ENCODE results near the gene CADM2.

CADM2 gene

DNA sequence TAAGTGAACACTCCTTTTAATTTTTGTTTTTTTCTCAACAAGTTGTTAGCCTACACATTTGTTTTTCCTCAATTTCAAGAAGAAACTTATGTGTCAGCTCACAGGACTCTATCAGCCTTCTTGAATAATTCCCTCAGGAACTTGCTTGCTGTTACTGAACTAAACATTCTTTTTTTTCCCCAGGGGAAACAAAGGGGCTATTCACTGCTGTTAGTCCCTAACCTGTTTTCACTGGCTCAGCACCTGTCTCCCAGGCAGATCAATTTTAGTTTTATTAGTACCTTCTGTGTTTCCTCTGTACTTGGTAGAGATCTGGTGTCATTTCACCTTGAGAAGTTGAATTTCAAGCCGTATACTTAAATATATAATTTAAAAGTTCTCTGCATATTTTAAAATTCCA, 644.6 kb downstream of the CADM2 start:
- DNase-seq, result no peak
- no peak for TF ChIP-seq POLR2A (IDR thresholded peaks at IDR 0.05; ENCODE audit: low read length)
- TF ChIP-seq GATA1 (IDR thresholded peaks at IDR 0.05; ENCODE audit: low read depth, low read length), result no peak

DNA sequence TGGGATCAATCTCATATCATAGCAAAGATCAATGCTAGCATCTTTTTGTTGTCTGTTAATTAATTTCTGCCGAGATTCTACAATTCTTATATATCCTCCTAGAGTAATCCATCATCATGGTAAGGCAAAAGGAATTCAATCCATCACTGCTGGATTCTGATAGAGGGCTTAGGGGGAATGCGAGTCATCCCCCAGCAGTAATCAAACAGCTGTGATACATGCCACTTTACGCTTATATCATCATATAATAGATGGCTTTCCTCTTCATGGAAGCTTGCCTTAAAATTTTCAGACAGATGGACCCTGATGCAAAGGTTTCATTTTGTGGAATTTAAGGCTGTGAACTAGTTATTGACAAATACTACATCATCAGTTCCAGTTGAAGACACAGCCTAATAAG, 645.9 kb downstream of the CADM2 start:
- no peak for TF ChIP-seq POLR2A (IDR thresholded peaks at IDR 0.05; ENCODE audit: low read length)
- no peak for TF ChIP-seq GATA1 (IDR thresholded peaks at IDR 0.05; ENCODE audit: low read depth, low read length)
- DNase-seq, result no peak

DNA sequence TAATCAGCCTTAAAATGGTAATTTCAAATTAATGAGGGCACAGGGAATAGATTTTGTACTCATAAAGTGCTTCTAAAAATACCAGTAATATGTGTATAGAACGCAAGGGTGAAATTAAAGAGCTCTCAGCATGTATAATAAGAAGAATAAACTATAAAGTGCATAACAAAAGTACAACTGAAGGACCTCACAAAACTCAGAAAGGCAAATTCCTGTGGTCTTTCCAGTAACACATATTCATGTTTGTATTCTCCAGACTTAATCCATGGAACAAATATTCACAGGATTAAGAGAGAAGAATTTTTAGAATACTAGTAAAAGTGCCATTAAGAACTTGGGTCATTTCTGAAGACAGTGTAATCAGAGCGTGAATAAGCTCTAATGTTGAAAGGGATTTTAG, 646.3 kb downstream of the CADM2 start:
- no peak for TF ChIP-seq GATA1 (IDR thresholded peaks at IDR 0.05; ENCODE audit: low read depth, low read length)
- no peak for TF ChIP-seq POLR2A (IDR thresholded peaks at IDR 0.05; ENCODE audit: low read length)
- DNase-seq, result no peak

DNA sequence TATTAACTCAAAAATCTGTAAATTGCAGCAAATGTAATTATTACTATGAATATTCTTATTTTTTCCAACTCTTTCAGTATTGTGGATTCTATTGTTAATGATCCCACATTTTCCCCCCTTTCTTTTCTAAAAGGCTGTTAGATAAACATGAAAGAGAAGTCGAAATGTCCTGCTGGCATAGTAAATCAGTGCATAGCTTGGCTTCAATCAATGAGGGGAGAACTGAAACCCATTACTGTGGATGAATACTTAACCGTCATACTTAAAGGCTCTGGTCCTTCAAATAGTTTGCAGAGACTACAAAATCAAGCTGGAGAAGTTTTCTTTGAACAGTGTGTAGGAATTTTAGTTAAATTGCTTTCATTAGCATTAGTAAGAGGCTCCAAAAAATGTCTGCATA, 667.9 kb downstream of the CADM2 start:
- no peak for TF ChIP-seq POLR2A (IDR thresholded peaks at IDR 0.05; ENCODE audit: low read length)
- TF ChIP-seq GATA1 (IDR thresholded peaks at IDR 0.05; ENCODE audit: low read depth, low read length), result no peak
- DNase-seq, result no peak

DNA sequence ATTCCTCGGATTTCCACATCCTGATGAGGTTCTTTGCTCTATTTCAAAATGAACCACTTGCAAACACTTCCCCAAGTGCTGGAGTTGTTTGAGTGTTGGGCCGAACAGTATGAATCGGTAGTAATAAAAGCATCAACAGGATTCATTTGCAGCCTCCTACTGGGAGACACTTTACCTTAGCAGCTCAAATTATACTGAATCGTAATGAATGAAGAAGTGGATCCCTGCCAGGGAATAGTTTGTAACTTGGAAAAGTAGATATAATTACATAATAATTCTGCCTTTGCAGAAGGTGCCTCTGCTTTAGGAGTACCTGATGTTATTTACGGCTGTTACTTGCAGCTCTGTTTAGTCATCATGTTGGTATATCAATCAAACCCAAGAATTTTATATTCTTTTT, 669.1 kb downstream of the CADM2 start:
- no peak for TF ChIP-seq GATA1 (IDR thresholded peaks at IDR 0.05; ENCODE audit: low read depth, low read length)
- no peak for TF ChIP-seq POLR2A (IDR thresholded peaks at IDR 0.05; ENCODE audit: low read length)

DNA sequence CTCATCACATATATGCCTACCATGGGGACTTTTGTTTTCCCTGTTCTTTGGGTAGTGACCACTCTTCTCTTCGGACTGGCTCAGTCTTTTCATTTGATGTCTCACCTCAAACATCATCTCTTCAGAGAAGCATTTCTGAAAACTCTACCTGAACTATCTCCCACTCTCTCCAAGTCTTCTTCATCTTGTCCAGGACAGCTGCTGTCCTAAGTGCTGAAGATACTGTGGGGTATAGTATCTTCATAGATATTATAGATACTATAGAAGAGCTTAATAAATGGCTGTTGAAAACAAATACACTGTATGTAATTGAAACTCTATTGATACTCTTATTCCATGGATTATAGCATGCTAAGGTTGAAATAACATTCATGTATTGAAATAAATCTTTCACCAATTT, 672.3 kb downstream of the CADM2 start:
- no peak for DNase-seq
- TF ChIP-seq POLR2A (IDR thresholded peaks at IDR 0.05; ENCODE audit: low read length) (no peak), GATA1 (IDR thresholded peaks at IDR 0.05; ENCODE audit: low read depth, low read length) (no peak)

More for the DNA sequence above, 669.1 kb downstream of the CADM2 start:
- no peak for DNase-seq

DNA sequence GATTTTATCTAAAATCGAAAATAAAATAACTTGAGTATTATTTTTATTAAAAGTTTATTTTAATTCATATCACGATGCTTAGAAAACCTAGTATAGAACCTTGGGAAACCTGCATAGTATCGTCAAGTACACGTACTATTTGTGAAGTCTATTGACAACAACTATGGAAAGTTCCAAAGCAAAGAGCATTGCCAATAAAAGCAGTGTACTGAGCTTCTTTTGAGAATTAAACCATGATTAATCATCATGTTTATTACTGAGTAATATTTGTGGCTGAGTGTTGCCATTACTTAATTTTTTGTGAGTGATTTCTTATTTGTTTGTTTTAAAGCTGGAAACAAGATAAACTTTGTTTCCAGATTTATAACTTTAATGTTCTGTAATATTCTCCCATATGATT, 674.1 kb downstream of the CADM2 start:
- TF ChIP-seq GATA1 (IDR thresholded peaks at IDR 0.05; ENCODE audit: low read depth, low read length) (no peak), POLR2A (IDR thresholded peaks at IDR 0.05; ENCODE audit: low read length) (no peak)
- no peak for DNase-seq

DNA sequence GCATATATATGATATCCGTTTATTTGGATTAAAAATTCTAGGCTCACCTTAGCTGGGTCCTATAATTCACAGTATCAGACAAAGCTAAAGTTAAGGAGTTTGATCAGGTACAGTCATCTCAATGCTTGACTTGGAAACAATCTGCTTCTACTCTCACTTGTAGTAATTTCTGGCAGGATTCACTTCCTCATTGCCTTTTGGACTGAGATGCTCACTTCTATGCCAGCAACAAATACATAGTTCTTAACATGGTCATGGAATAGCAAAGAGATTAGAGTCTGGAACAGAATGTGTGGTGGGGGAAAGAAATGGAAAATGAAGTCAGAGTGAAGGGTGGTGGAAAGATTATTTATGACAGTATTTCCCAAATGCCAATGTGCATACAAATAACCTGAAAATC, 693.6 kb downstream of the CADM2 start:
- no peak for DNase-seq

DNA sequence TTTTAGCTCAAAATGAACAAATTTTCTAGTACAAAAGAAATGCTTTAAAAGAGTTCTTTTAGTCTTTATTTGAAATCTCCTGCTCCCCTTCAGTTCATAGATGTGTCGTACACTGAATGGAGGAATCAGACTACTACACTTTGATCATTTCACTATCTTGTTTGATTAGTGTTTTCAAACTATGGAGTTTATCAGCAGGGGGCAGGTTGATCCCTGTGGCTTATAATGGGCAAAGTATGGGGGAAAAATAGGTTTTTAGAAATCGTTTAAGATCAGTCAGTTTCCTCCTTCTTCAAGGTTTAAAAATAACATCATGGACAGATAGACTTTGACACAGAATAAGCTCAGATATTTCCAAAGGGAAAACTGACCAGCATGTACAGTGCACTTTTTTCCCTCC, 701.7 kb downstream of the CADM2 start:
- TF ChIP-seq GATA1 (IDR thresholded peaks at IDR 0.05; ENCODE audit: low read depth, low read length) (no peak), POLR2A (IDR thresholded peaks at IDR 0.05; ENCODE audit: low read length) (no peak)
- no peak for DNase-seq

More for the DNA sequence above, 693.6 kb downstream of the CADM2 start:
- TF ChIP-seq GATA1 (IDR thresholded peaks at IDR 0.05; ENCODE audit: low read depth, low read length), result no peak
- TF ChIP-seq POLR2A (IDR thresholded peaks at IDR 0.05; ENCODE audit: low read length), result no peak

DNA sequence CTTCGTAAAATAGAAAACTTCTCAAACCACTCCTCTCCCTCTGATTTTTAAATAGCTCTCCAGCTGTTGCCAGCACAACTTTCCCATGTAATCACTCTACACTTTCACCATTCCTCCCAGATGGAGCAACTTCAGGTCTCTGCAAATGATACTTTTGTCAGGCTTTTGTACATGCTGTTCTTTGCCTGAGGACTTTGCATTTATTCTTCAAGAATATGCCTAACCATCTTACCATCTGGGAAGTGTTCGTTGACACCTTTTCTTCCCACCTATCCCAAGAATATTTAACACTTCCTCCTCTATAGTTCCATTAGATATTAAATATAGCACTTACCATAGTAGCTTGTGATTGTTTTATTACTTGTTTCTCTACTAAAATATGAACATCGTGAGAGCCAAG, 703.7 kb downstream of the CADM2 start:
- no peak for DNase-seq
- TF ChIP-seq GATA1 (IDR thresholded peaks at IDR 0.05; ENCODE audit: low read depth, low read length) (no peak), POLR2A (IDR thresholded peaks at IDR 0.05; ENCODE audit: low read length) (no peak)

DNA sequence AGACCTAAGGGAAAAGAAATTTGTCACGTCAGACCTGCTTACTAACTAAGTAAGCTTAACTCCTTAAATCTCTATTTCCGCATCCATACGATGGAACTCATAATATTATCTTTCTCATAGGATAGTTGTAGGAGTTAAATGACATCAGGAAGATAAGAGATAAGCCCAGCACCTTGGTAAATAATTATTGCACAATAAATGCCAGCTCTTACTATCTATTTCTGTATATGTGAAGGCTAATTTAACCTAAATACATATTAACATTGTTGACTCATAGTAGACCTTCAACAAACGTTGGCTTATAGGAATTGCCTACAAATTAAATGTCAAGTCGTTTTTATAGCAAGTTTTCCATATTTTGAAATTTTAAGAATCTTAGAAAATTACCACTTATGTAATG, 709.0 kb downstream of the CADM2 start:
- no peak for TF ChIP-seq GATA1 (IDR thresholded peaks at IDR 0.05; ENCODE audit: low read depth, low read length)
- TF ChIP-seq POLR2A (IDR thresholded peaks at IDR 0.05; ENCODE audit: low read length), result no peak
- no peak for DNase-seq

DNA sequence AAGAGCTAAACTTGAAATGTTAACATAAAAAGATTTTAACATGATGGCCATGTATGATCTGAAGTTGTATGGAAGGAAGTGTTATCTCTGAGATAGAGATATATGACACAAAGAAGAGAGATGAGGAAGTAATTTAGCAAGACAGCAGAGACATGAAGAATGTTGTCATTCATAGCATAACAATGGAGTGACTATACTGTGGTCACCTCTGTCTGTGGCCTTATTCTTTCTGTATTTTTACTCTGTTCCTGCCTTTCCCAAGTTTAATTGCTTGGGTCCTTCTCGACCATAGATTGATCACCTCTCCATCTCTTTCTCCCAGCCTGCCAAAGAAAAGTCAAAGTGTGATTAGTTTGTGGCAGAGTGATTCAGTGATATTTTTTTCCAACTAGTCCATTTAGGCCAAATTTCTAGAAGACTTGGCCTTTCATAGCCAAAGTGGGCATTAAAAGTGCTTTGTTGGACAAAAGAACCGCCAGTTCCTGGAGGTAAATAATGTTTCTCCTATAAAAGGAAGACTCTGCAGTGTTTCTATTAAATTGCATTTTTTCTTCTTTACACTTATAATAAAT, 711.9 kb downstream of the CADM2 start:
- TF ChIP-seq POLR2A (IDR thresholded peaks at IDR 0.05; ENCODE audit: low read length), result no peak
- no peak for TF ChIP-seq GATA1 (IDR thresholded peaks at IDR 0.05; ENCODE audit: low read depth, low read length)
- DNase-seq, result no peak

DNA sequence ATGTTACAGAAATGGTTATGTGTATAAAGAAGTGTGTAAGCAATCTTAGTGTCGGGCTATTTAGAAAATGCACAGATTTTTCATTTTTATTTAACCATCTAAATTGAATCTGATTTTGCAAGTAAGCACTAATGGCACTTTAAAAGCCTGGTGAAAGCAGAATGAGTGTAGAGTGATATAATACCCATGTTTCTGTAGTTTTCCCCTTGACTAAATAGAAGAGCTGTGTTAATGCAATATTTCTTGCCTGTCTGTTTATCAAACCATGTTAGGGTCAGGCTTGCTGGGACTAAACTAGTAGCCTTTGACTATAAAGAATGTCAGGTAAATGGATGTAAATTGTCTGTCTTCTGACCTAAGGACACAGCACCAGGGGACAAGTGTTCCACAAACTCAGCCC, 714.0 kb downstream of the CADM2 start:
- TF ChIP-seq GATA1 (IDR thresholded peaks at IDR 0.05; ENCODE audit: low read depth, low read length) (no peak), POLR2A (IDR thresholded peaks at IDR 0.05; ENCODE audit: low read length) (no peak)
- no peak for DNase-seq

DNA sequence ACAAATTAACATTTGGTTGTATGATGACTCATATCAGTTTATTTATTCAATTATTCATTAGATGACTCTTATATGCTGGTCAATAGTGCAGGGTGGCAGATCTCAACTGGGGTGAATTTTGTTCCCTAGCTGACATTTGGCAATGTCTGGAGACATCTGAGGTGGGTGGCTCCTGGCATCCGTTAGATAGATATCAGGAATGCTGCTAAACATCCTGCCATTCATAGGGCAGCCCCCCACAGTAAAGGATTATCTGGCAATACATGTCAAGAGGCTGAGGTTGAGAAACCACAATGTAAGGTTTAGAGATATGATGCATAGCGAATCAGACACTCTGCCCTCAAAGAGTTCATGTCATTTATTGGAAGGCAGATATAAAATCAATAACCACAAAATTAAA, 719.9 kb downstream of the CADM2 start:
- DNase-seq, result no peak
- no peak for TF ChIP-seq GATA1 (IDR thresholded peaks at IDR 0.05; ENCODE audit: low read depth, low read length)
- TF ChIP-seq POLR2A (IDR thresholded peaks at IDR 0.05; ENCODE audit: low read length), result no peak

DNA sequence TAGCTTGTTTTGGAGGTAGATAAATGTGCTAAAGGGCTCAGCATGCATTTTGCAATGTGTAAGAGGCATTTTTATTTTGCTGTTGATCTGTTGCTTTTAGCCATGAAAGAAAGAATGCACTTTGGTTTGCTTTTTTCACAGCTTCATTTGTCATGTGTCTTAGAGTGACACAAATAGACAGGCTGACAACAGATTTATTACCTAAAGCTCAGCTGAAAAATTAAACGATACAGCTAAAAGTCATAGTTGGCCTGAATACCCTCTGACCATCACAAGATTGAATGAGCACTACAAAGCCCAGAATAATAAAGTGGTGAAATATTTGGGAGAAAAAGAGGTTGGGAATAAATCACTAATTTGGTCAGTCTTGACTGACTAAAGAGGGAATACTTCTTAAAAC, 723.1 kb downstream of the CADM2 start:
- DNase-seq, result no peak
- no peak for TF ChIP-seq POLR2A (IDR thresholded peaks at IDR 0.05; ENCODE audit: low read length)
- TF ChIP-seq GATA1 (IDR thresholded peaks at IDR 0.05; ENCODE audit: low read depth, low read length), result no peak

DNA sequence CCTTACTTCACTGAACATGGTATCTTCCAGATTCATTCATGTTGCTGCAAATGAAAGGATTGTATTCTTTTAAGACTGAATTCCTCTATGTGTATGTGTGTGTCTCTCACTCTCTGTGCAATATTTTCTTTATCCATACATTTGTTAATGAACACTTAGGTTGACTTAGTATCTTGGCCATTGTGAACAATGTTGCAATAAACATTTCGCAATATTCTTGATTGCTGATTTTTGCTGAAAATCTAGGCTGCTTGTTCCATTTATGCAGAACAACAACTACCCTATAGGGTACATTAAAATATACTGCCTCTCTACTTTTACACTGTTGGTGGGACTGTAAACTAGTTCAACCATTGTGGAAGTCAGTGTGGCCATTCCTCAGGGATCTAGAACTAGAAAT, 732.4 kb downstream of the CADM2 start:
- TF ChIP-seq GATA1 (IDR thresholded peaks at IDR 0.05; ENCODE audit: low read depth, low read length), result no peak
- no peak for DNase-seq

Measured in erythroblast (primary cell).